Measurements from ENCODE around the gene GGCX. TPM values are rescaled to one million over a fixed set of nuclear protein-coding genes. Genes with fewer than 3 reads are reported as not detected.
A peak's percentile ranks its signal among the peaks of the same experiment; 100 is the strongest.

GGCX gene
- total RNA-seq, 1 experiment from 2014 or later, result 115 TPM

DNA sequence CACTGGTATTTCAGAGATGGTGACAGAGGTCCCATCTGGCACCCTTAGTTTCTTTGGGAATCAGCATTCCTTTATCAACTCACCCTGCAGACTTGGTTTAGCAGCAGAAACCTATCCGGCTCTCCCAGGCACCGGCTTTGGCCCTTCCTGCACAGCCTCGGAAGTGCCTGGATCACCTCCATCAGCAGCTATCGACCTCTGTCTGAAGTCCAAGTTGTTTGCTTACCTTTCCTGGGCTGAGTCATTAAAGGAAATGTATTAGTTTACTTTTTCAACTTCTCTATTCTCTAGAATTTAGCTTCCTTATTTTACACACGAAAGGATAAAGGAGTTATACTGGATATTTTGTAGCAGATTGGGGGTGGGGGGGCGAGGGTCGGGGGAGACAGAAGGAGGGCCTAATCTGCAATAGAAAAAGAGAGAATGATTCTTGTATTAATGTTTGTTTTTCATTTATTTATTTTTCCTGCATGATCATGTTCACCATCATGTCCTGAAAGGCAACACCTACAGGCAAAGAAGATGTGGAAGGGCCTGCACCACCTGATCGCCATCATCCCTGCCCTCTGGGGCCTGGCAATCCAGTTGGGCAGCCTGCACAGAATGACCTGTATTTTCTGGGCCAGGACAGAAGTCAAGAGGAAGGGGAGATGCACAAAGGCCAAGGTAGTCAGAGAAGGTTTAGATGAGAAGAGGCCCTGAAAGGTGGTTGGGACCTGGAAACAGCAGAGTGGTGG, 44.5 kb downstream of the GGCX start:
- no peak for DNase-seq (ENCODE audit: low read depth)

DNA sequence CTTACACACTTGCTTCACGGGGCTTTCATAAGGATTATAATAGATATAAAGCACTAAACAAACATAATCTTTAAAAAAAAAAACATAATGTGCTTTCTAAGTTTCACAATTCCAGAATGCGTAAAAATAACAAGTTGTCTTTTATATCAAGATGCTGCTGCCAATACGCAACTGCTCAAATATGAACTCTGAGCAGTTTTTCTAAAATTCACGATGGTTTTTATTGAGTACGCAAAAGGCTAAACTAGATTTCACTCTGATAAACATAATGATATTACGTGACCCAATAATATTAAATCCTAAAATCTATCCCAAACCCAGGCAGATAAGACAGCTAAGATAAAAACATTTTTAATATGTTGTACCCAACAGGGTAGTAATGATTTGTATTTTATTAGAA, 47.0 kb downstream of the GGCX start:
- no peak for DNase-seq (ENCODE audit: low read depth)

DNA sequence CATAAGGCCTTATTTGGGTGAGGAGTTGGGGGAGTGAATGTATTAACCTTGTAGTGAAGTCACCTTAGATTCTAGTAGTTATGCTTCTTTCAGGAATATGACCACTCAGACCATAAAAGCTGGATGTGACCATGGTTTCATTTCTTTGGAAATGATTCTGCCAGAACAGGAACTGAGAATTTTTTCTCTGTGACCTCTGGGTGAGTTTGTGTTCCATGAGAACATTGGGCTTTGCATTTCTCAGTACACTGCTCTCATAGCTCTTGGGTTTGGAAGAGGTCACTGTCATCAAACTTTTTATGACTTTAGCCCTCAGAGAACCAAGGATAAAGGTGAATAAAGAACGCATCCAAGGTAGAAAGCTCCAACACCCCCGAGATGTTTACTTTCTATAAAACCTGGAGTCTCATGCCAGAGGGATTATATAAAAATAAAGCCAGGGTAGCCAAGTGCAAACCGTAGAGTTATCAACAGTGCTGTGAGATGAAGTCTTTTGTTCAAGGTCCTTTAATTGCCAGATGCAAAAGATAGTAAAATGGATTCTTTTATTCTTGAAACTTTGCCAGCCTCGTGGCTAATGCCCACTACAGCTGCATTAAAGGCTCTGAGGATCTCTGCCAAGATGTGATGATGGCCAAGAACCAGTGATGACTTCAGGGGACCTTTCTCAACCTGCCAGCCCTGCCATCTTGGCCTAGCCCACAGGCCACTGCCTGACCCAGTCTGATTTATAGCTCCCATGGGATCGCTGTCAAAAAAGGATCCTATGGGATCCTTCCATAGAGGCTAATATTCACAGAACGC, 50.1 kb downstream of the GGCX start:
- DNase-seq (ENCODE audit: low read depth), result peak; percentile 62

DNA sequence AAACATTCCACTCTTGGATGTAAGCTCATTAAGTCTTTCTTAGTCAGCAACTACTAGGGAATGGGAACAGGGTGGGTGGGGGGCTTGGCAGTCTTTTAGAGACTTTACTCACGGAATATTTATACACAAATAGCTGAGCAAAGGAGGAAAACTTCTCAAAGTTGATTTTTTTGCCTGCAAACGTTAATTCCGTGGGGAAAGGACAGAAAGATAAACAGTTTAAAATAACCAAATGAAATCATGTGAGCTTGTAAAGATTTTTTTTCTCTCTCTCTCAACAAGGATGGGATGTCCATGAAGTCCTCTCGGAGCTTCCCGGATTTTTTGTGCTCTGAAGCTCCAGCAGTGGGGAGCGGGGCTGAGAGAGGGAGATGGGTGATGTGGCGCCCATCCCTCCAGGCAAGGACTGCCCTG, 54.5 kb downstream of the GGCX start:
- peak; percentile 45 for DNase-seq (ENCODE audit: low read depth)

DNA sequence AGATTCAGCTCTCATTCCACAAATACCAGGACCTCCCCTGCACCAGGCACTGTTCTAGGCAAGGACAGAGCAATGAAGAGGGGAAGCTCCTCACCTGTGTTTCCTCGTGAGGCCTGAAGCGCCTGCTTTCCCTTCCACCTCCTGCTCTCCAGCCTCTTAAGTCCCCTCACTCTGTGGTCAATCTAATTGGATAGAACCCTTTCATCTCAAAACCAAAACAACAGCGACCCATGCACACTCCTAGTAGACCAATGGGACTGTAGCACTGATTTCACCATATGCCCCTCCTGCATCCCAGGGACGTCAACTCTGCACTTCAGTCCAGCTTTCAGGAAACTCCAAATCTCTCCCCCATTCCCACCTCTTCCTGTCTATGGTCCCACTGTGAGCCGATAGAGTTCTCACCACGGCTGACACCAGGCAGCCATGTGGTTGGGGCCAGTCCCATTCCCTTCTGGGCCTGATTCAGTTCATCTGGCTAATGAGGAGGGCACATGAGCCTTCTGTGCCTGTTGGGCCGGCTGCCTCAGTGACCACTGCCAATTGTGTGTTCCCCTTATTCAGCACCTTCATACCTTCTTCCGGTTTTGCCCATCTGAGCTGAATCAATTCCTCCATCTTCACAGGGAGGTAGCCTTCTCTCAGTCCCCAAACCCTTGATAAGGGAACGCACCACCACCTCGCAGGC, 55.6 kb downstream of the GGCX start:
- peak; percentile 41 for DNase-seq (ENCODE audit: low read depth)

DNA sequence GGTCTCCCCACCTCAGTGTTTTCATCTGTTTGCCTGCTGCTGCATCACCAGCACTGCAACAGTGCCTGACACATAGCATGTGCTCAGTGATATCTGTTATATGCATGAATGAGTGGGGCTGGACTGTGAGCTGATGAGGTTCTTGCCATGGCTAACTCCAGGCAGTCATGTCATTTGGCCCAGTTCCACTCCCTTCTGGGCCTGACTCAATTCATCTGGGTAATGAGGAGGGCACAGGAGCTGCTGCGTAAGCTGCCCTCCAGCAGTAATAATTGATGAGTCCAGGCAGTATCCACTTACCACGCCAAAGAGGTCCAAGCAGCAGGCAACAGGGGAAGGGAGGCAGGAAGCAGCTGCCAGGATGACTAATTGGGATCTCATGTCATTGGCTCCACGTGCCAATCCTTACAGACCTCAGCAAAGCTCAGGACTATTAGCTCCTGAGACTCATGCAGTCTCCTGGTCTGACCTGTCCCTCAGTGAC, 56.5 kb downstream of the GGCX start:
- peak; percentile 100 for DNase-seq (ENCODE audit: low read depth)

DNA sequence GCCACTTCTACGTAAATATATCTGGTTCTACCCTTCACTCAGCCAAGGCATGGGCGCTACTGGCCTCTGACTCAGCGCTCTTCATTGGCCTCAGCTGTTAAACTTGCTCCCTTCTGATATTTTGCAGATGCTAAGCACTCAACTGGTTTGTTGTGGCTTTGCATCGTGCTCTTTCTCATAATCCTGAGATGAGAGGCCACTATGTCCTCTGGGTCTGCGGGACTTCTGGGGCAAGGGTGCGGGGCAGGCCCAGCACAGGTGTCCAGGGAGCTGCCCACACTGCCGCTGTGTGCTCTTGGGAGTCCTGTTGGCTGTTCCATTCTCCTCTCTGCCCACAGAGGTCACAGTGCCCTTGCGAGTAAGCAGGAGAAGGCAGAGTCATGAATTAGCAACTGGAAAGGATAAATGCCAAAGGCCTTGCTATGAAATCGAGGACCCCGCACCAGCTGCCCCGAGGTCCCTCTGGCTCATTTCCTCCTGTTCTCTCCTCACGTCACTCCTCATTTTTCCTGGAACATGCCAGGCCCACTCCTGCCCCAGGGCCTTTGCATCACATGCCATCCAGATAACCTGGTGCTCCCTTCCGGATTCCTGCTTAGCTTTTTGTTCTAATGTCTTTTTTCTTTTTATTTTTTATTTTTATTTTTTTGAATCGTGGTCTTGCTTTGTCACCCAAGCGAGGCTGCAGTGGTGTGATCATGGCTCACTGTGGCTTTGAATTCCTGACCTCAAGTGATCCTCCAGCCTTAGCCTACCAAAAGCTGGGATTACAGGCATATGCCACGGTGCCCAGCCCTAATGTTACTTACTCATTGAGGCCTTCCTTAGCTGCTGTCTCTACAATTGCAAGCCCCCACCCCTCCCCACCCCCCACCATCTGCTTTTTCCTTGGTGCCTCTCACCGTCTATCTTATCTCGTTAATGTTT, 57.2 kb downstream of the GGCX start:
- peak; percentile 98 for DNase-seq (ENCODE audit: low read depth)

DNA sequence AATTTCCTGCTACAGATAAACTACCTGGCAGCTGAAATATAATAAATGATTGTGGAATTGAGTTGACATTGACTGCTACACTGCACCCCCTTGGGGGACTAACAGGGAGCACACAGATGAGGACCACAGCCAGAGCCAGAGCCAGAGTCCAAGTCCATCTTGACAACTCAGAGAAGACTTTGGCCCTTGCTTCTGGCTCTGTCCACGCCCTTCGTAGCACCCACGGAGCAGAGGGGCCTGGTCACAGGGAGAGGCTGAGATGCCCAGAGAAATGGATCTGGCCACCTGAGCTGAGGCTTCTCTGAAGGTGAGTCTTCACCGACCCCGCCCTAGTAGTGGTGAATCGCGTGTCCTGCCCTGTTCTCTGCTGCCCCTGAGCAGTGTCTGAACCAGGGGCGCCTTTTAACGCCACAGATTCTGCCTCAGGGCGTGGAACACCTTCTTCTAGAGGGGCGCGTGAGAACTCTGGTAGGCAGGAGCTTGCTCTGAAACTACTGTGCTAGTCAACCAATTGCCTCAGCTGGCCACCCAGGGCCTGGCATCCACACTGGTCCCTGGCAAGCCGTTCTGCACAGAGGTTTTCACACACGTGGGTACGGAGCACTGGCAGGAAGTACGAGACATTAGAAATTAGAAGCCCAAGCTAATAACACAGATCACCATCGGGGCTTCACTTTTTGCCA, 58.0 kb downstream of the GGCX start:
- DNase-seq (ENCODE audit: low read depth), result peak; percentile 36

DNA sequence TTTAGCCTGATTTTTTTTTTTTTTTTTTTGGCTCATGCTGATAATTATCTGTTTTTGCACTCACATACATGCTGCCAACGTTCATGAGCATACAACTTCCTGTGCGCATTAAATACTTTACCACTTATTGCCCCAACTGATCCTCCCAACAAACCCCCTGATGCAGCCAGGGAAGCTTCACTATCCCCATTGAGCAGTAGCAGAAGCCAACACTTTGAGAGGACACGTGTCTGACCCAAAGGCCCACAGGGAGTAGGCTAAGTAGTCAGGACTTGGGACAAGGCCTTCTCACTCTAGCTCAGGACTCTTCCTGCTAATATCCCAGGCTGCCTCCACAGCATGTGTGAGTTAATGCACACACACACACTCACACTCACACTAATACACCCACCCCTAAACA, 58.6 kb downstream of the GGCX start:
- no peak for DNase-seq (ENCODE audit: low read depth)

DNA sequence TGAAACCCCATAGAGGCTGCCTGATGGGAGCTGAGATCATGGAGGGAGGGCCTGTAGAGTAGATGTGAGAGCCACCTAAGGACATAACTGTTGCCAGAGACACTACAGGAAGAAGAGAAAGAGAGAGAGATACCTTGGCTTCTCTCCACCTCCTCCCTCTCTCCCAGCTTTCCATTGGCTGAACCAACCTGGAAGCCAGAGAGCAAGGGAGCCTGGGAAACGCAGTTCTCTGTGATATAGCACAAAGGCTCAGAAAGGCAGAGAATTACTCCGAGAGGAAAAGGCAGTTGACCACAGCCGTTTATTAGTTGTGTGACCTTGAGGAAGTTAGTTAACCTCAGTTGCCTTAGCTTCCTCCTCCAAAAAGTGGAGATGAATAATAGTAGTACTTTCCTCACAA, 60.0 kb downstream of the GGCX start:
- DNase-seq (ENCODE audit: low read depth), result peak; percentile 41

DNA sequence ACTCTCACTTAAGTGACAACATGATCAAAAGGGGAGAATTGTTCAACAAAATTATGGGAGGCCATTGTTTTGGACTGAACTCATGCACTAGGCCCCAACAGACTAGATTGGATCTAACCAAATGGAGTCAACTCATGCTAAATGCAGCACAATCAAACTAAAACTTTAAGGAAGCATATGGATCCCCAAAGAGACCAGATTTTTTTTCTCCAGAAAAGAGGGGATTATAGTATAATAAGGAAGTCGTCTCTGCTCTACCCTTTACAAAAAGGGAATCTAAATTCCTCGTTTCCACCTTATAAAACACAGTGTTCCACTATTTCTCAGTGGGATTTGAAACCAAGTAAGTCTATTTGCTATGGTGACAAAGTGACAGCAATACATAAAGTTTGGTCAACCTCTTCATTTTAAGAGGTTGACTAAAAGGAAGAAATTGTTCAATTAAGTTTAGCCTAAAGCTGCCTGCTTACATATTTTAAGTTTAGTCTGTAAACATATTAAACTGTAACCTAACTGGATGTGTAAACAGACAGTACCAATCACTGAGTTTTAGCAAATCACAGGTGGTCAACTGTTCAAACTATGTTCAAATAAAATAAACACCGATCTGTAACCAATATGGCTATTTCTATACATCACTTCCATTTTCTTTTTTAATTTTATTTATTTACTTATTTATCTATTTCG, 63.2 kb downstream of the GGCX start:
- DNase-seq (ENCODE audit: low read depth), result no peak

DNA sequence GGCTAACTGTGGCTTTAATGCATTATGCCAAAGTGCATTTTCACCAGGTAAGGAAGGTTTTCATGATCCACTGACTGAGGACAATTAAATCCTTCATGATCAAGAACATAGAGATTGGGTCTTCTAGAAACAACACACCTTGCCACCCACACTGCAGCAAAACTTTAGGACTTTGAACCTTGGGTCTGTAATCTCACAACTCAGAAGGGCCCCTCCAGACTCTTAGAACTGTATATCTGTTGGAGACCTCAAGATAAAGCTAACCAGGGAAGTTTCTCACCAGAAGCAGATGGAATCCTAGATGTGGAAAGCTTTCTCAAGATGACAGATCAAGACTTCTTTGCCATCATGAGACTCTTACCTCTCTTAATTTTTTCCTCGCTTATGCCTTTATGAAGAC, 64.9 kb downstream of the GGCX start:
- DNase-seq (ENCODE audit: low read depth), result no peak

Other genes with a start within 250 kb of the GGCX start
- gene TGOLN2, start 233.5 kb downstream of the GGCX start, total RNA-seq (2014; rRNA removed), result 114 and 115 TPM in 2 replicates
- gene RETSAT, start 207.0 kb downstream of the GGCX start, total RNA-seq (2014; rRNA removed), result 52.3 and 61.3 TPM in 2 replicates
- 20.4 and 22.6 TPM in 2 replicates for gene ELMOD3, start 206.7 kb downstream of the GGCX start, total RNA-seq (2014; rRNA removed)
- 156 and 172 TPM in 2 replicates for gene CAPG, start 151.1 kb downstream of the GGCX start, total RNA-seq (2014; rRNA removed)
- gene SH2D6, start 142.8 kb downstream of the GGCX start, total RNA-seq (2014; rRNA removed), result 5.9 and 8.0 TPM in 2 replicates
- 420 and 517 TPM in 2 replicates for gene MAT2A, start 22.3 kb downstream of the GGCX start, total RNA-seq (2014; rRNA removed)
- gene VAMP8, start 16.1 kb upstream of the GGCX start, total RNA-seq (2014; rRNA removed), result 21.2 and 27.1 TPM in 2 replicates
- 111 and 146 TPM in 2 replicates for gene VAMP5, start 22.9 kb upstream of the GGCX start, total RNA-seq (2014; rRNA removed)
- gene RNF181, start 34.3 kb upstream of the GGCX start, total RNA-seq (2014; rRNA removed), result 235 and 236 TPM in 2 replicates
- gene TMEM150A, start 41.2 kb upstream of the GGCX start, total RNA-seq (2014; rRNA removed), result 18.9 and 24.4 TPM in 2 replicates
- 9.4 and 15.7 TPM in 2 replicates for gene C2orf68, start 50.6 kb upstream of the GGCX start, total RNA-seq (2014; rRNA removed)
- gene USP39, start 54.7 kb upstream of the GGCX start, total RNA-seq (2014; rRNA removed), result 68.3 and 92.4 TPM in 2 replicates
- gene SFTPB, start 106.7 kb upstream of the GGCX start, total RNA-seq (2014; rRNA removed), result not detected in 2 replicates
- gene GNLY, start 132.9 kb upstream of the GGCX start, total RNA-seq (2014; rRNA removed), result not detected in 2 replicates
- 129 and 179 TPM in 2 replicates for gene ATOH8, start 192.5 kb upstream of the GGCX start, total RNA-seq (2014; rRNA removed)